Measurements from ENCODE around the gene OR2B6.
"Not testable (repeated sequence)": the region's sequence is repeated elsewhere in the genome, so short reads cannot be mapped to it uniquely, and the experiment has no call there.

The OR2B6 gene

DNA sequence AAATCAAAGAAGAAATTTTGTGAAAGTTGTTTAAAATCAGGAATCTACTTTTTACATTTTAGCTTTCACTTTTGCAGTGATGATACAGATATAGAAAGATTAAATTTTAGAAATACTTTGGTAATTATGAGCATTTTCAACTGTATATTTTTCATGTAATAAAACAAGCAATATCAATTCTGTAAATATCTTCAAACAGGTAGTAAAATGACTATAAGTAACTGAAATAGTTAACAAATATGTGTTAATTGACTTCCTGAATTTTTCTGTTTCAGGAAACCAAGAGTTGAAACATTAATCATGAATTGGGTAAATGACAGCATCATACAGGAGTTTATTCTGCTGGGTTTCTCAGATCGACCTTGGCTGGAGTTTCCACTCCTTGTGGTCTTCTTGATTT is at the start of gene OR2B6:
Gene OR2B6 (plus strand): TSS at position 301 of the 400 bp plus-strand sequence. CDS start 0 bp downstream, at position 301.
- no peak for DNase-seq

DNA sequence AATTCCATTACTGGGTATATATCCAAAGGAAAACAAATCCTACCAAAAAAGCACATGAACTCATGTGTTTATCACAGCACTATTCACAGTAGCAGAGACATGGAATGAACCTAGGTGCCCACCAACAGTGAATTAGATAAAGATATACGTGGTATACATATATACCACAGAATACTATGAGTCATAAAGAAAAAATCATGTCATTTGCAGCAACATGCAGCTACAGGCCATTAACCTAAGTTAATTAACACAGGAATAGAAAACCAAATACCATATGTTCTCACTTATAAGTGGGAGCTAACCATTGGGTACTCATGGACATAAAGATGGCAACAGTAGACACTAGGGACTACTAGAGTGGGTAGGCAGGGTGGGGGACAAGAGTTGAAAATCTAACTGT is 49.0 kb upstream of the OR2B6 start:
- no peak for DNase-seq

DNA sequence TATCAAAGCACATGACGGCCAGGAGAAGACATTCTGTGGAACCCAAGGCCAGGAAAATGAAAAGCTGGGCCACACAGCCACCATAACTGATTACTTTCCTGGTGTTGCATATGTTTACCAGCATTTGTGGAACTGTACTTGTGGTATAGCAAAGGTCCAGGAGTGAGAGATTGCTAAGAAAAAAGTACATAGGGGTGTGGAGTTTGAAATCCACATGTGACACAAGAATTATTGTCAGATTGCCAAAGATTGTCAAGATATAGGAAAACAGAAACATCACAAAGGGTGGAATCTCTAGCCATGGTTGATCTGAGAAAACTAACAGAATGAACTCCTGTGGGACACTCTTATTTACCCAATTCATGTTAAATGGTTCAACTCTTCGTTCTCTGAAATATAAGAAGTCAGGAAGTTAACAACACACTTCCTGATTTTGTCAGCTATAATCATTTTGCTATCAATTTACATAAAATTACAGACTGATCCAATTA is 45.0 kb upstream of the OR2B6 start, which contains the start of gene OR2B2:
Gene OR2B2 (minus strand): TSS at position 441 of the 491 bp plus-strand sequence. CDS start 77 bp downstream, at position 364.
- DNase-seq, result no peak

DNA sequence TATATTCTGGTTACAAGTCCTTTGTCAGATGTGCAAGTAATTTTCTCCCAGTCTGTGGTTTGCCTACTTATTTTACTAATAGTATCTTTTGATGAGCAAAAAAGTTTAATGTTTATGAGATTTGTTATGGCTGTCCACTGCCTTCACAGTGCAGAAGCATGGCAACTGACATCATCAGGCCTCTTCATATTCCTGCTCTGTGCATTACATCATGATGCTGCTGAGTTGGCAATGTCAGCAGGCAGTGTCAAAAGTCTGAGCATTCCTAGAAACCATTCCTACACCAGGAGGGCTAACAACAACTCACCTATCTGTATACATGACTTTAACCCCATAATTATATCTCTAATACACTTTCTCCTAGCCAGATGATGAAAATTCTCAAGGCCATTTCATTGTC is 34.1 kb upstream of the OR2B6 start:
- no peak for DNase-seq

DNA sequence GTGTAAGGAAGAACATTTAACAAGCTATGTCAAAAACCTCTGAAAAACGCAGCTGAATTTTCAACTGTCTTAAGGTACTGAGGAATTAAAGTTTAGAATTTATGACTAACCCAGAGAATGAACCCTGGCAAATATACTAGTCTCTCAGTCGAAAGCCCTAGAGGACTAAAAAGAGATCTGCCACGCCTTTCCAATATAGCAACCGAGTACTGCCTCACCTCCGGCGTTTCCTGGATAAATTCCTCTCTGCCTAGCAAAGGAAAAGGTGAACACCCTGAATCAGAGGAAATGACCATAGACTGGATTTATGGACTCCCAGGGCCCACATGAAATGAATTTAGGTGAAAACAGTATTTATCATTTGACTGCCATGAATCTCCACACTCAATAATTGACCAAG is 32.9 kb upstream of the OR2B6 start:
- no peak for DNase-seq

DNA sequence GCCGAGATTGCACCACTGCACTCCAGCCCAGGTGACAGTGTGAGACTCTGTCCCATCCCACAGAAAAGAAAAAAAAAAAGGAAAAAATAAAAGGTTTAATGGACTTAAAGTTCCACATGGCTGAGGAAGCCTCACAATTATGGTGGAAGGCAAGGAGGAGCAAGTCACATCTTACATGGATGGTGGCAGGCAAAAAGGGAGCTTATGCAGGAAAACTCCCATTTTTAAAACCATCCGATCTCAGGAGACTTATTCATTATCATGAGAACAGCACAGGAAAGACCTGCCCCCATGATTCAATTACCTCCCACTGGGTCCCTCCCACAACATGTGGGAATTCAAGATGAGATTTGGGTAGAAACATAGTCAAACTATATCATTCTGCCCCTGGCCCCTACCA is 29.0 kb upstream of the OR2B6 start:
- not testable (repeated sequence) for DNase-seq

DNA sequence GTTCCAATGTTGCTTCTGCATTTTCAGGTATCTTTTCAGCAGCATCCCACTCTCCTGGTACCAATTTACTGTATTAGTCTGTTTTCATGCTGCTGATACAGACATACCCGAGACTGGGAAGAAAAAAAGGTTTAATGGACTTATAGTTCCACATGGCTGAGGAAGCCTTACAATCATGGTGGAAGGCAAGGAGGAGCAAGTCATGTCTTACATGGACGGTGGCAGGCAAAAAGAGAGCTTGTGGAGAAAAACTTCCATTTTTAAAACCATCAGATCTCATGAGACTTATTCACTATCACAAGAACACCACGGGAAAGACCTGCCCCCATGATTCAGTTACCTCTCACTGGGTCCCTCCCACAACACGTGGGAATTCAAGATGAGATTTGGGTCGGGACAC is 27.1 kb upstream of the OR2B6 start:
- not testable (repeated sequence) for DNase-seq

DNA sequence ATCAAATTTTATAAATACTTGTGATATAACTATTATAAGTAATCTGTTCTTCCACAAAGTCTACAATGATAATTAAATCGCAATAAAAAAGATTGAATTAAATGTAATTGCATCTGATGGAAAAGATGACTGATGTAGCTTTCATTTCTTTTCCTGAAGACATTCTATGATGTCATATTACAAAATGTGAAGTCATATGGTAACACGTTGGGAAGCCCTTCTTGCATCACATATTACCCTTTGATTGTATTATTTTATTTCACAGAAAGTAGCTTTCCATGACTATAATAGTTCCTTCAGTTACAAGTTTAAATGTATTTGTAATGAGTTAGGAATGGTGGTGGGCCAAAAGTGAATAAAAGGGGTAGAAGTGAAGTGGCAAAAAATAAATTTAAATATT is 25.8 kb upstream of the OR2B6 start:
- no peak for DNase-seq

DNA sequence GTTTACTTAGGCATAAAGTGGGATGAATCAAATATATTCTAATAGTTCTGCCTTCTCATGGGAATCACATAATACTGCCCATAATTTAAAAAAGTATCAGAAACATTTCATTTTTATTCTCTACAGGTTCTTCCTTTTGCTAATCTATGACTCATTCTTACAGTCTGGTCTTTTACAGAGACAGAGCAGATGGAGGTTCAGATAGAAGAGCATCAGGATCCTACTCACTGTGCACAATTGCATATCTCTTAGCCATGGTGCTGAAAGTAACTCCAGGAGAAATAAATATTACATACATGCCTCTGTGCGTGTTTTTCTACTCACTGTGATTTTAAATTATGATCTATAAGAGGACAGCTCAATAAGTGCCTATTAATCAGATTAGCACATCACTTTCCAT is 16.3 kb upstream of the OR2B6 start:
- DNase-seq, result no peak

DNA sequence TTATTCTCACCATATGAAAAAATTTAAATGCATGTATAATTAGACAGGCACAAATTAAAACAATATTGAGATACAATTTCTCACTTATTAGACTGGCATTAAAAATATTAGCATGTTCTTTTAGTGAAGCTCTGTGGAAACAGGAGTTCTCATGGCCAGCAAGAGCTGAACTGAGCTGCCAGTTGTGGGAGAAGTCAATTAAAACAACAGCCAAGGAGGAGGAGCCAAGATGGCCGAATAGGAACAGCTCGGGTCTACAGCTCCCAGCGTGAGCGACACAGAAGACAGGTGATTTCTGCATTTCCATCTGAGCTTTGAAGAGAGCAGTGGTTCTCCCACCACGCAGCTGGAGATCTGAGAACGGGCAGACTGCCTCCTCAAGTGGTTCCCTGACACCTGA is 14.0 kb upstream of the OR2B6 start:
- not testable (repeated sequence) for DNase-seq

DNA sequence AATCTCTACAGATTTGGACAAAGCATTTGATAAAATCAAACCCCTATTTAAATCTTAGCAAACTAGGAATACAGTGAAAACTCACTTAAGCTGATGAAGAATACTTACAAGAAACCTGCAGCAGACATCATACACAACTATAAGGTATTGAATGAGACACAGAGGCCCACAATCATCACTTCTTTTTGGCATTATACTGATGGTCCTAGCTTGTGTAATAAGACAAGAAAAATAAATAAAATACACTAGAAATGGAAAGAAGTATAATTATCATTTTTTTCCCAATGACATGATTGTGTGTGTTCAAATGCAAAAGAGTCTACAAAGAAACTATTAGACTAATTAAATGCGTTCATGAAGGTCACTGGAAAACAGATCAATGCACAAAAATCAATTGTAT is 8.8 kb upstream of the OR2B6 start:
- DNase-seq, result no peak

DNA sequence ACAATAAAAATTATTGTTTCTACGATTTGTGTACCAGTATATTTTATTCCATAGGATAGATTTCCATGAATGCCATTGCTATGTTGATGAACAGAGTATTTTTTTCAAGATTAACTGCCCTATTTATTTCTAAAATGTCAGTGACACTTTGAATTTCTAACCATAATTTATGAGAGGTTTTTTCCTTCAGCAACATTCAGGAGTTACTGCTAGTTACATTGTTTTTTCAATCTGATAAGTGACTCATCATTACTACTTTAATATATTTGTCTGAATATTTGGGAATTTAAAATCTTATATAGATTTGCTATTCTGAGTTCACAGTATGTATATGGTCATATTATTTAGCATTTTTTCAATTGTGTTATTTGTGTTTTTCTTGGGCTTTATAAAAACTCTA is 6.0 kb upstream of the OR2B6 start:
- no peak for DNase-seq

DNA sequence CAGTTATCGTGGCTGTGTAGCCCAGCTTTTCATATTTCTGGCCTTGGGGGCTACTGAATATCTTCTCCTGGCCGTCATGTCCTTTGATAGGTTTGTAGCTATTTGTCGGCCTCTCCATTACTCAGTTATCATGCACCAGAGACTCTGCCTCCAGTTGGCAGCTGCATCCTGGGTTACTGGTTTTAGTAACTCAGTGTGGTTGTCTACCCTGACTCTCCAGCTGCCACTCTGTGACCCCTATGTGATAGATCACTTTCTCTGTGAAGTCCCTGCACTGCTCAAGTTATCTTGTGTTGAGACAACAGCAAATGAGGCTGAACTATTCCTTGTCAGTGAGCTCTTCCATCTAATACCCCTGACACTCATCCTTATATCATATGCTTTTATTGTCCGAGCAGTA is 475 bp downstream of the OR2B6 start:
- no peak for DNase-seq

DNA sequence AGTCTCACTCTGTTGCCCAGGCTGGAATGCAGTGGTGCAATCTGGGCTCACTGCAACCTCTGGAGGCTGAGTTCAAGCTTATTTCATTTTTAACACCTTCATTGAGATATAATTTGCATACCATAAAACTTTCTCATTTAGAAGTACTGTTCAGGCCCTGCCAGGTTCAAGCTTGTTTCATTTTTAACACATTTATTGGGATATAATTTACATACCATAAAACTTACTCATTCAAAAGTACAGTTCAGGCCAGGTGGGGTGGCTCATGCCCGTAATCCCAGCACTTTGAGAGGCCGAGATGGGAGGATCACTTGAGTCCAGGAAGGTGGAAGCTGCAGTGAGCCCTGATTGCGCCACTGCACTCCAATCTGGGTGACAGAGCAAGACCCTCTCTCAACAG is 5.5 kb downstream of the OR2B6 start:
- DNase-seq, result no peak

DNA sequence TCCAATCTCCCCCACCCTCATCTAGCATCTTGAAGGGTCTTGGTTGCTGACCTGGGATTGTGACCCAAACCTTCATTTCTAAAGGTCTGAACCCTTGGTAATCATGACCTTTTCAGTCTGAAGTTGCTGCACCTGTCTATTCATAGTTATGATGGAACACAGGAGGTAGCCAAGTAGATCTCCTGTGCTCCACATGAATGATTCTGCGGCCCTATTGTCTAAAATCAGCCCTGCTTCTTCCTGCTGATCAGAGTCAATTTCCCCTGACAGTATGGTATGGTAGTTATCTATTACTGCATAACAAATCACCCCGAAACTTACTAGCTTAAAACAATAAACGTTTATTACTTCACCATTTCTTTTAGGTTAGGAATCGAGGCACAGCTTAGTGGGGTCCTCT is 9.0 kb downstream of the OR2B6 start:
- no peak for DNase-seq

DNA sequence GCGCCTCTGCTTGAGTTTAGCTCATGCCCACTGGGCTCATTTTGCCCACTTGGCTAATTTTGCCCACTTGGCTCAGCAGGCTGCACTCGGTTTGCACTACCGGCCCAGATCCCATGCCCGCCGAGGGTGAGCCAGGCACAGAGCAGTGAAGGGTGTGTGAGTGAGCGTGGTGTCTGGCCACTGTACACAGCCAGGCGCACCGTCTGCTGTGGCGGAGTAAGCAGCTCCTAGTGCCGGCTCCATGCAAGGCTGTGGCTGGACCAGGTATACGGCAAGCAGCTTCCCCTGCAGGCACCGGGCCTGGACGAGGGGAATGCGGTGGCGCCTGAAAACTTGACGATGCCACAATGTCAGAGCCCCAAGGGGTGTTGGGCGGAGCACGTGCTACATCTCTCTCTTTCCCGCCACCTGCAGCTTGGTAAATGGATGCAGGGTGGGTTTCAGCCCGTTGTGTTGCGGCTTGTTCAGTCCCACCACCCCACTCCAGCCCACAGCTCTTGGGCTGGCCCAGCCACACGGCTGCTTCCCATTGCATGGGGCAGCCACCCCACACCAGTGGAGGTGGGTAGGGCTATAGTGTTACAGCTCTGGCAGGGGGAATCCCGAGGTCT is 9.9 kb downstream of the OR2B6 start:
- no peak for DNase-seq

DNA sequence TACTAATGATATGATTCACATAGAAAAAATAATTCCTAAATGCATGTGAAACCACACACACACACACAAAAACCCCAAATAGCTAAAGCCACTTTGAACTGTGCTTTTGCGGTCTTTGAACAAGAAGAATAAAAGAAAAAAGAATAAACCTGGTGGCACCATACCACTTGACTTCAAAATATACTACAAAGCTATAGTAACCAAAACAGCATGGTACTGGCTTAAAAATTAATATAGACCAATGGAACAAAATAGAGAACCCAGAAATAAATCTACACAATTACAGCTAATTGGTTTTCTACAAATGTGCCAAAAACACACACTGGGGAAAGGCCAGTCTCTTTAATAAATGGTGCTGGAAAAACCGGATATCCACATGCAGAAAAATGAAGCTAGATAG is 13.4 kb downstream of the OR2B6 start:
- no peak for DNase-seq

DNA sequence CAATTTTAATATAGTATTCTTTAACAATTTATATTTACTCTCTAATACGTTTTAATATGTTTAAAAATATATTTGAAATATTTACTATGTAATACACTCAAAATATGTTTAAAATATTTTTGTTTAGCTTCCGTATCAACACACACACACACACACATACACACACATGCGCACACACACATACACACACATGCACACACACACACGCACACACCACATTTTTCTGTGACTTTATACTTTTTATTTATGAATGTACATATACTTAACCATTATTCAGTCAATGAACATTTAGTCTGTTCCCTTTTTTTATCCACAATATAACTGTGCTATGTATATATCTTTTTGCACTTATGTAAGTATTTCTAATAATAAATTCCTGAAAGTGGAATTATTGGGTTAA is 15.7 kb downstream of the OR2B6 start:
- DNase-seq, result no peak

DNA sequence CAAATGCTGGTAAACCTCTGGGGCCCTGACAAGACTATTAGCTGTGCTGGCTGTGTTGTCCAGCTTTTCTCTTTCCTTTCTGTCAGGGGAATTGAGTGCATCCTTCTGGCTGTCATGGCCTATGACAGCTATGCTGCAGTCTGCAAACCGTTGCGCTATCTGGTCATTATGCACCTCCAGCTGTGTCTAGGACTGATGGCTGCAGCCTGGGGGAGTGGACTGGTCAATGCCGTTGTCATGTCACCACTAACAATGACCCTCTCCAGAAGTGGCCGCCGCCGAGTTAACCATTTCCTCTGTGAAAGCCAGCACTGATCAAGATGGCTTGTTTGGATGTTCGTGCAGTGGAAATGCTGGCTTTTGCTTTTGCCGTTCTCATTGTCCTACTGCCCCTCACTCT is 20.3 kb downstream of the OR2B6 start:
- DNase-seq, result no peak

DNA sequence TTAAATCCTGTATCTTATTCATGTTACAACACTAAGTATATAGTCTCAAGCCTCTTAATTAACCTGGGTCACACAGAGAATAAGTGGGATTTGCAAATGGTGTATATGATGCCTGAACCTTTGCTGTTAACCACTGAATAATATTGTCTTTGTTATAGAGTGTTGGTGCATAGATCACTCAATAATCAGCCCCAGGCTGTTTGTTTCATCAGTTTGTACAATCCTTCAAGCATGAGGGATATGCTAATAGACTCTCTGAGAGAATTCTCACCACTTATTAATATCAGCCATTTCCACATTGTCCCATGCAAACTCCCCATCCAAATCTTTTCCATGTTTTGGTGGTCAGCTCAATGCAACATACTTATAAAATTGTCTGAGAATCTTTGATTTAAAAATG is 21.7 kb downstream of the OR2B6 start:
- no peak for DNase-seq

DNA sequence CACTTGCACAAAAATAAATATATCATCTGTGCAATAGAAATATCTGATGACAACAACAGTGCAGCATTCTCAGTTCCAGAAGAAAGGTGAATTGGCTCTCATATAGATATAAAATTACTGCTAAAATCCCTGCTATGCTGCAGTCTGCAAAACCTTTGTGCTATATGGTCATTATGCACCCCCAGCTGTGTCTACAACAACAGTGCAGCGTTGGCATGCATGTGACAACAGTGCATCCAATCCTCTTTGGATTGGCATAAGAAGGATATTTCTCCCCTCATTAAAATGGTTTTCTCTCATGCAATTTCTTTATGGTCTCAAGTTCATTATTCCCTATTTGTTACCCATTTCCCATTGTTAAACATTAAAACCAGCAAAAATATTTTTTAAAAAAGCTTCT is 23.1 kb downstream of the OR2B6 start:
- DNase-seq, result no peak

DNA sequence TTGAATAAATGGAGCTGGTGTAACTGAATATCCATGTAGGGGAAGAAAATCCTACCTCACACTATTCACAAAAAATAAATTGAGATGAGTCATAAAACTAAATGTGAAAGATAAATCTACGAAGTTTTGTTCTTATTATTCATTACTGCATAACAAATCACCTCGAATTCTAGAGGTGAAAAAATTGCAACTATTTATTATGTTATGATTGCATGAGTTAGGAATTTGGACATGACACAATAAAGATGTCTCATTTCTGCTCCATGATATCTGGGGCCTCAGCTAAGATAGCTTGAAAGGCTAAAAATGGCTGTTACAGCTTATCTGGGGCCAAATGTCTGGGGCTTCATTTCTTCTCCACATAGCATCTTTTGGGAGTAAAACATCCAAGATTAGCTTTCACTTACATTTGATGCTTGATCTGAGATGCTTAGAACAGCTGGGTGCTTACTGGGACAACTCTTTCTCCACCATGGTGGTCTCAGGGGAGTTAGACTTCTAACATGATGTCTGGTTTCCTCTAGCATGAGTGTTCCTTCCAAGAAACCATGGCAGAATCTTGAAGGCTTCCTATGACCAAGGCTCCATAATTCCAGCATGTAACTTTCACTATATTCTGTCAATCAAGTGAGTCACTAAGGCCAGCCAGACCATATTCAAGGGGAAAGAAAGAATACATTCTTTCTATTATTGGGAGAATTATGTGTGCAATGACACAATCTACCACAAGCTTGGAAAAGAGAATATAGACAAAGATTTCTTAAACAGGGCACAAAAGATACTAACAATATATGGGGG is 30.1 kb downstream of the OR2B6 start:
- DNase-seq, result no peak

DNA sequence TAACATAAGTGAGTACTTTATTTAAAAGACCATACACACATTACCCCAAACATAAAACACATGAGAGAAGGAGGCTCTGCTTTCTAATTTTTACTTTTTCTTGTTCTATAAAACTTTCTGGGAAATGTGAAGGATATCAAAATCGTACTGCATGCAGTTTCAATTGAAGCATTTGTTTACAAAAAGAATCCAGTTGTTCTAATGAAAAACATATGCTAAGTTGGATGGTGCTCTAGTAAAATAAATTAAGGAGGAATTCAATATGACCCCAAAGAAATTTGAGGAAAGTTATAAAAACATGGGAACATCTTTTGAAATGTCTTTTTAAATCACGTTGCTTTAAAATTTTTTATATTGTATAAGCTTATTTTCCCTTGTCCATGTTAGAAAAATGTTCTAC is 37.6 kb downstream of the OR2B6 start:
- no peak for DNase-seq

DNA sequence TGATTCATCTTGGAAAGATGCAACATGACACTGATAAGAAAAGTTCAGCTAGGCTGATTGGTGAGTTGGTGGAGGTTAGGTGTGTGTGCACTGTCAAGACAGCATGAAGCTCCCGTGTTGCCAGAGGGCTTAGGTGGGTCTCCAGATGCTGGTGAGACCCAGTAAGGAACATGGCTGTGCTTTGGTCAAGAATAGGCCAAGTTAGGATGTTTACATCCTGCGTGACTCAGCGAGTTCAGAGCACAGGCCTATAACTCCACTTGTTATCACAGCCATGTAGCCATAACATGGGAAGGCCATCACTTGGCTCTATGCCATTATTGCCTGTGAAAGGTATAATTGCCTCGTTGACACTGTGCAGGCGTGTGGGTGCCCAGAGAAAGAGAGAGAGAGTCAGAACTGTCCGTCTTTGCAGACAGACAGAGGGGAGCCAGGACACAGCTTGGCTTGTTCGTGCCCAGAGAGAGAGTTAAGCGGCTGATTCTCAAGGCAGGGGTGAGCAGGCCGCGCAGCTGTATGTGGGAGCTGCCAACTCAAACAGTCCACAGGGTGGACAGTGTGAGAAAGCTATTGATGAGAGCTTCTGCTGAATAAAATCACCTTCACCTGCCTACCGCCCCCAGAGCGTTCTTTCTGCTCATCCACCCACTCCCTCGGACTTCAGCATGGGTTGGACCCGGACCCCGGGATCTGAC is 43.5 kb downstream of the OR2B6 start:
- no peak for DNase-seq

Data from NCI-H1105 treated with DMSO at 0.1 percent for 48 hours (cell line).